GM19328 (cell line): Measurements from ENCODE around the gene COX6A1.

Experiments
- ATAC-seq: cut with Tn5 transposase; IDR thresholded peaks from one replicate; pipeline ENCODE4 v1.9.1; 2021; ENCODE audit warnings: mild to moderate bottlenecking, moderate library complexity; ENCODE audit not compliant: unreplicated experiment

COX6A1 gene

DNA sequence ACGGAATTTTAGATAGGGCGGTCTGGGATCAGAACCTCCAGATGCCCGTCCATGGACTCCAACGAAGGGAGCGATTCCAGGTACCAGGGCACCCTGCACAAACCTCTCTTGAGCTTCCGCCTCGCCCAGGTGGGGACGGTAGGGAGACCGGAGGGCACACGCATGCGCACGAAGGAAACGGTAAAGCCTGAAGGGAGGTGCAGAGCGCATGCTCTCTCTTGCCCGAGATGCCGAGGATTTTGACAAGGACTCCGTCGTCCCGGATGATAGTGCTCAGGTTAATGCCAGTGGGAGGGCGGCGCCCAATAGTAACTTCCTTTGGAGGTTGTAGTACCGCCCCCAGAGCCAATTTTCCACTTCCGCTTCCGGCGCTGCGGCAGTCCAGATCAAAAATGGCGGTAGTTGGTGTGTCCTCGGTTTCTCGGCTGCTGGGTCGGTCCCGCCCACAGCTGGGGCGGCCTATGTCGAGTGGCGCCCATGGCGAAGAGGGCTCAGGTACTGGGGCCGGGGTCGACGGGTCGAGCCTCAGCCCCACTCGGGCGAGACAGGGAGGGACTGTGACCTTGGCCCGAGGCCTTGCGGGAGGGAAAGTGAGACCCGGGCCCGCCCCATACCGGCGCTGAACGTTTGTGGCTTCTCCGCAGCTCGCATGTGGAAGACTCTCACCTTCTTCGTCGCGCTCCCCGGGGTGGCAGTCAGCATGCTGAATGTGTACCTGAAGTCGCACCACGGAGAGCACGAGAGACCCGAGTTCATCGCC is at the start of gene COX6A1:
Gene COX6A1, plus strand, starts transcription at position 379 of the 760 bp plus-strand sequence. Its CDS starts 14 bp downstream, at position 393.
- peak; percentile 90 for ATAC-seq

DNA sequence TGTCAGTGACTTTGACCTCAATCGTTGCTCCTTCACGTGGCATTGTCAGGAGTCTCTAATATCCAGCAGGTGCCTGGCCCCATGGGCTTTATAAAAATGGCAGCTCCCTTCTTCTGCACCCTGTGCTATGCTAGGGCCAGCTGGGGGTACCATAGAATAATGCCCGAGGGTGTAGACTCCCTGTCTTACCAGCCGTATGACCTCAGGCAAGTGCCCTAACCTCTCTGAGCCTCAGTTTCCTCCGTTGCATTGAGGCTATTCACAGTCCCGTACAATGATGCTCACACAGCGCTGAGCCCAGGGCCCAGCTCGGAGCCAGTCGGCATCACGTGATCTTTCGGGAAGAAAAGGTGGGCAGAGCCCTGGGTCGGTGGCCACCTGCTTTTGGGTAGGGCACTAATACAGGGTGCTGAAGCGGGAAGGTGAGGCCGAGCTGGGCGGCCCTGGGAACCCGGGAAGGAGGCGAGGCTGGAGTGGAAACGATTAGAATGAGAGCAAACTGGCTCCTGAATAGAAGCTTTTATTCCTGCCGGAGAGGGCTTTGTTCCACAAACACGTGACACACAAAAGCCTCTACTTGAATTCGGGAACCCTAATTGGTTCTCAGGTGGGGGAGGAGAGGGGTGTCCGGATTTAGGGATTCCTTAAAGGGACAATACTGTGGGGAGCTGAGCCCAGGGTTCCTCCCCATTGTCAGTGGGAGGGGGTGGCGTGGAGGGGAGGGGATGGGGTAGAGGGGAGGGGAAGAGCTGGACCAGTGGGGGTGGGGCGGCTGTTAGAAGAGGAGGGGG is 49.0 kb upstream of the COX6A1 start:
- no peak for ATAC-seq

DNA sequence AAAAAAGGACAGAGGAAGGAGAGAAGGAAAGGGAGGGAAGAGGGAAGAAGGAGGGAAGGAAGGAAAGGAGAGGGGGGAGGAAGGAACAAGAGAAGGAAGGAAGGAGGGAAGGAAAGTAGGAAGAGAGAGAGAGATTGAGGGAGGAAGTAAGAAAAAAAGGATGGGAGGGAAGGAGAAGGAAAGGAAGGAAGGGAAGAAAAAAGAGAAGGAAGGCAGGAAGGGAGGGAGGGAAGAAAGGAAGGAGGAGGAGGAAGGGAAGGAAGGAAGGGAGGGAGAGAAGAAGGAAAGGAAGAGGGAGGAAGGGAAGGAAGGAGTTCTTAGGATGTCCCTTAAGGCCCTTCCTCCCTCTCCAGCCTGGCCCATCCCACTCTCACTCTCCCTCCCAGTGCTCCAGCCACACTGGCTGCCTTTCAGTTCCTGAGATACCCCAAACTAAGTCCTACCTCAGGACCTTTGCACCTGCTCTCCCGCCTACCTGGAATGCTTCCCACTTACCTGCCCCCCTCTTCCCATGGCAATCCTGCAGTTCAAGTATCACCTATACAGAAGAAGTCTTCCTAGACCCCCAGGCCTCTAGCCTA is 47.3 kb upstream of the COX6A1 start:
- no peak for ATAC-seq

DNA sequence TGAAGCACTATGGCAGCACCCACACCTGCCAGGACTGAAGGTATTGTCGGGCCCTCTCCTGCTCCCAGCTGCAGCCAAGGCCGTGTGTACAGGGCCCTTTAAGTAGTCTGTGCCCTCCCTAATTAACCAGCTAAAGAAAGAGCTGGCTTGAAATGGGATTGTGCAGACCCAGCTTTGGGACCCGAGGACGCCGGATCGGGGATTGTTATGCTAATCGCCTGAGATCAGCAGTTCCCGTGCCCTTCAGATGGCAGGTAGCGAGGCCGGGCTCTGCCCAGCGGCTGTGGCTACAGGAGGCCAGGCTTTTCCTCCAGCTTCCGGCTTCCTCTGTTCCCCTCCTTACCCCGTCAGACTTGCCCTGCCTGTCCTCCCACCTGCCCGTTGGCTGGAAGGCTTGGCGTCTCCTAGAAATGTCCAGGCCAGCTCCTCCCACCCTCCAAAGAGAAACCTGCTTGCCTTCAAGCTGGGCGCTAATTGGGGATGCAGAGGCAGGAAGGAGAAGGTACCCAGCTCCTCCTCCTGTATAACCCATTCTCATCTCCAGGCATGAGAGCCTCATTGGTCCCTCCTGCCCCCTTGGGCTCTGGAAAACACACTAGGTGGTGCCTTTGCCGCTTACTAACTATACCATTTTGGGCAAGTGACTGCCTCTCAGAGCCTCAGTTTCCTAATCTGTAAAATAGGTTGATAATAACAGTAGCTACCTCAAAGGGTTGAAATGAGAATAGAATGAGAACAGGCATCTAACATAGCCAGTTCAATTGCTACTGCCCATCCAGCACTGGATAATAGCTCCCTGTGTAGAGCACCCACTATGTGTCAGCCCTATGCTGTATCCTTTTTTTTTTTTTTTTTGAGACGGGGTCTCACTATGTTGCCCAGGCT is 43.2 kb upstream of the COX6A1 start:
- ATAC-seq: no peak

- ATAC-seq: no peak
Measured at GRCh38 chr12:120397824-120398540, 39.9 kb upstream of the COX6A1 start.

DNA sequence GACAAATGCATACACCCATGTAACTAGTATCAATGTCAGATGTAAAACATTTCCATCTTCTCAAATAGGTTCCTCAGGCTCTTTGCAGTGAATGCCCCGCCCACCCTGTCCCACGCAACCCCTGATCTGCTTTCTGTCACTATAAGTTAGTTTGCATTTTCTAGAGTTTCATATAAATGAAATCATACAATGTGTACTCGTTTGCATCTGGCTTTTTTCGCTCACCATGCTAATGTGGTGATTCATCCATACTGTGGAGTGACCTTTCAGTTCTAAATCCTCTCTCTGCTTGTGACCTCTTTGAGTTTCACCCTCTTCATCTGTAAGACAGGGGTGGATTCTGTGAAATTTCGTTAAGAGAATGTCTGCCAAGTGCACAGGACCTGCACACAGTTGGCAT is 38.4 kb upstream of the COX6A1 start:
- ATAC-seq: no peak

GRCh38 chr12:120402217-120402616 is 35.7 kb upstream of the COX6A1 start:
- no peak for ATAC-seq

GRCh38 chr12:120403869-120404268 is 34.0 kb upstream of the COX6A1 start:
- no peak for ATAC-seq

DNA sequence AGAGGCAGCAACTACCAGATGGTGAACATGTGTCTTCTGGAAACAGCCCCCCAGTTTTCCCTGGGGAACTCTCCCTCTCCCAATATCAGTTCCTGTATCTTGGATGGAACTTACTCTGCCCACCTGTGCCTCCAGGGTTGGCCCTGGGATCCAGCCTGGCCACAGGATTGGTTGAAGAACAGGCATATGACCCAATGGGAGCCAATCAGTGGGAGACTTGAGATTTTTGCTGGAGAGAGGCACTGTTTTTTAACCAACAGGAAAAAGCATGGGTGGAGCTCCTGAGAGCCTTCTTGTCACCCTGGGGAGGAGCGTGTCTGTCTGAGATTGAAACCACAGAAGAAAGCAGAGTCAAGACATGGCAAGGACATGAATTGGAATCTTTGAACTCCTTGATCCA is 33.6 kb upstream of the COX6A1 start:
- no peak for ATAC-seq

GRCh38 chr12:120406069-120406468 is 31.8 kb upstream of the COX6A1 start:
- no peak for ATAC-seq

DNA sequence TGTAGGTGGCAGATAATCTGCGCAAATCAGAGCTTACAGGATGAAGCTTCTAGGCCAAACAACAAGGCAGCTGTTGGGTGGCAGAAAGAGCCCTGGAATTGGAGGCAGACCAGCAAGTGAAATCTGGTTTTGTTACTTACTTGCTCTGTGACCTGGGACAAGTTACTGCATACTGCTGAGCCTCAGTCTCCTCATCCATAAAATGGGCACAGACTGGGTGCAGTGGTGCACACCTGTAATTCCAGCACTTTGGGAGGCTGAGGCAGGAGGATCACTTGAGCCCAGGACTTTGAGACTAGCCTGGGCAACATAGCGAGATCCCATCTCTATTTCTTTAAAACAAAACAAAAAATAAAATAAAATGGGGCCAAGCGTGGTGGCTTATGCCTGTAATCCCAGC is 31.4 kb upstream of the COX6A1 start:
- ATAC-seq: no peak

GRCh38 chr12:120408771-120409170 is 29.1 kb upstream of the COX6A1 start:
- ATAC-seq: no peak

- no peak for ATAC-seq
Measured at GRCh38 chr12:120412421-120412820, 25.5 kb upstream of the COX6A1 start.

DNA sequence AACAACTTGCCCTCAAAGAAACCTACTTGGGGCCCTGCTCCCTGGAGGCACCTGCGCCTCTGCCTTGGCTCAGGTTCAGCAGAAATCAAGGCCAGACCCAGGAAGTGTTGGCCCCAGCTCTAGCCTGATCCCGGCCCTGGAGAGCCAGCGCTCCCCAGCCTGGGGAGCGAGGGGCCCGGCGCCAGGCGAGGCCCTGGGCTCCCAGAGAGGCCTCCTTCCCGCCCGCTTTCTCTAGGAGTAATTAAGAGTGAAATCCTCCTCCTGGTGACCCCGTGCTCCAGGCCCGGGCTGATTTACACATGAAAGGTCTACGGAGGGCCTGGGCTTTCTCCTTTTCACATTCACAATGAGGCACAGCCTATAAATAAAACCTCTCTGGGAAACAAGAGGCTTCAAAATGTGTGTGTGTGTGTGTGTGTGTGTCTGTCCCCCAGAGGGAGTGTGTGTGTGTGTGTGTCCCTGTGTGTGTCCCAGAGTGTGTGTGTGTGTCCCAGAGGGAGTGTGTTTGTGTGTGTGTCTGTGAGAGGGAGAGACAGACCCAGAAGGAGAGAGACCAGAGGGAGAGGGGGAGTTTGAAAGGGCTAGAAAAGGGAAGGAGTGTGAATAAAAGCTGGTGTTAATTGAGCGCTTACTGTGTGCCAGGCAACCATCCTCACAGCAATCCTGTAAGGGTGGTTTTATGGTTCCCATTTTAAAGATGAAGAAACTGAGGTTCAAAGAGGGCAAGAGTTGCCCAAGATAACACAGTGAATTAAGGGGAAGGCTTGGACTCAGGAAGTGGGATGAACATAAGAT is 23.8 kb upstream of the COX6A1 start:
- ATAC-seq: no peak

DNA sequence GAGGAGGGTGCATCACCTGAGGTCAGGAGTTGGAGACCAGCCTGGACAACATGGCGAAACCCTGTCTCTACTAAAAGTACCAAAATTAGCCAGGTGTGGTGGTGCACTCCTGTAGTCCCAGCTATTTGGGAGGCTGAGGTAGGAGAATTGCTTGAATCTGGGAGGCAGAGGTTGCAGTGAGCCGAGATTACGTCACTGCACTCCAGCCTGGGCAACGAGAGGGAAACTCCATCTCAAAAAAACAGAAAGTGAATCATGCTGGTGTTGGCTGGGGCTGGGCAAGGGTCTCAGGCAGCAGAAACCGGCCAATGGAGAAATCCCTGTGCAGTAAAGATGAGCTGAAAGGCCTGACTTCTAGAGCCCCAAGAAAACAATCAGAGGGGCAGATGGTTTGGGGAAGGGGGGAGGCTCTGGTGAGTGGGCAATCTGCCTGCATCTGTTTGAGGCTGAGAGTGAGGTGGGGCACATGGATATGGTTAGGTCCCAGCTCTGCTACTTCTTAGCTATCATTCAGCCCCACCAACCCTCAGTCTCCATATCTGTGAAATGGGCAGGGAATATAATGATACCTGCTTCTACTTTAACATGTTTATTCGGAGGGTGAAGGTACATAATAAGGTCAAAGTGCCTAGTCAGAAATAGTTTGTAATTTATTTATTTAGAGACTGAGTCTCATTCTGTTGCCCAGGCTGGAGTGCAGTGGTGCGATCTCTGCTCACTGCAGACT is 21.3 kb upstream of the COX6A1 start:
- no peak for ATAC-seq

GRCh38 chr12:120417917-120418580 is 19.9 kb upstream of the COX6A1 start:
- no peak for ATAC-seq

- no peak for ATAC-seq
Measured at GRCh38 chr12:120421701-120422100, 16.2 kb upstream of the COX6A1 start.

DNA sequence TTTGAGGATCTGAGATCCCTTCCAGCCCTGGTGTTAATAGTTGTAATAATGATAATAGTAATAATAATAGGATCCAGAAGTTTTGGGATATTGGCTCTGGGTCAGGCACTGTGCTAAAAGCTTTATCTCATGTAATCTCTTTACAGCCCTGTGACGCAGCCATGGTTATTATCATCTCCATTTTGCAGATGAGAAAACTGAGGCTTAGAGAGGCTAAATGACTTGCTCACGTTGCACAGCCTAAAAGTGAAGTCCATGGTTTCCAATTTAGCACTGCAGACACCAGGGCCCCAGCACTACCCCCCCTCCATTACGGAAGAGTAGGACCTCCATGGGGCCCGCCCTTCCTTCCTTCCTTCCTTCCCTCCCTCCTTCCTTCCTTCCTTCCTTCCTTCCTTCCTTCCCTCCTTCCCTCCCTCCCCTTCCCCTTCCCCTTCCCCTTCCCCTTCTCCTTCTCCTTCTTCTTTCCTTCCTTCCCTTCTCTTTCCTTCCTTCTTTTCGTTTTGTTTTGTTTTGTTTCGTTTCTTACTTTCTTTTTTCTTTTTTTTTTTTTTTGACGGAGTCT is 14.9 kb upstream of the COX6A1 start:
- no peak for ATAC-seq
